Mammary epithelial cell (primary cell): ENCODE measurements around the gene PTPRT.

Experiments
- EZH2 ChIP-seq: IDR thresholded peaks from 2 replicates; pipeline ENCODE4 v1.6.1; 2012; ENCODE audit warnings: low read length, inconsistent platforms, borderline replicate concordance
- TF ChIP-seq, protein P1 (sequence below), 2 donors: IDR thresholded peaks in 1 of 2; conservative IDR thresholded peaks in 1 of 2; 2 replicates each; pipeline ENCODE4 v1.5.1; 2011 to 2012; ENCODE audit warnings: inconsistent platforms in 2 of 2, low read length in 2 of 2, mild to moderate bottlenecking in 2 of 2, control low read depth in 1 of 2, low read depth in 1 of 2; ENCODE audit not compliant: insufficient read depth in 1 of 2; ENCODE audit errors: extremely low read depth in 1 of 2

DNA sequence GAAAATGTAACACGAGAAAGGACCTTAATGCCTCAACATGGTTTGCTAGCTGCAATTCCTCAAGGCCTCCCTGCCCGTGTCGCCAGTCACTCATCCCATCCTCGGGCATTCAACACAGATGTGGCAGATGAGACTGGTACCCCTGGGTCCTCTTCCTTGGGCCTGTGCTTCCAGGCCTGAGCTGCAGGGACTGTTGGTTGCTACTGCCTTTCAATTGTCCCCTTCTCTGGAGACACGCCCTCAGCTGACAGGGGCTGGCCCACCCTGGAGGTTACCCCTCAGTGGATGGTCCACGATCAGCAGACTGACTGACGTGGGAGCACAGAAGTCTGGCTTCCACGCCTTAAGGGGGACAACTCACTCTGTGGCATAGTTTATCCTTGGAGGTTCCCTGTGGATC is 1076.5 kb downstream of the PTPRT start:
- TF ChIP-seq, protein P1, sequence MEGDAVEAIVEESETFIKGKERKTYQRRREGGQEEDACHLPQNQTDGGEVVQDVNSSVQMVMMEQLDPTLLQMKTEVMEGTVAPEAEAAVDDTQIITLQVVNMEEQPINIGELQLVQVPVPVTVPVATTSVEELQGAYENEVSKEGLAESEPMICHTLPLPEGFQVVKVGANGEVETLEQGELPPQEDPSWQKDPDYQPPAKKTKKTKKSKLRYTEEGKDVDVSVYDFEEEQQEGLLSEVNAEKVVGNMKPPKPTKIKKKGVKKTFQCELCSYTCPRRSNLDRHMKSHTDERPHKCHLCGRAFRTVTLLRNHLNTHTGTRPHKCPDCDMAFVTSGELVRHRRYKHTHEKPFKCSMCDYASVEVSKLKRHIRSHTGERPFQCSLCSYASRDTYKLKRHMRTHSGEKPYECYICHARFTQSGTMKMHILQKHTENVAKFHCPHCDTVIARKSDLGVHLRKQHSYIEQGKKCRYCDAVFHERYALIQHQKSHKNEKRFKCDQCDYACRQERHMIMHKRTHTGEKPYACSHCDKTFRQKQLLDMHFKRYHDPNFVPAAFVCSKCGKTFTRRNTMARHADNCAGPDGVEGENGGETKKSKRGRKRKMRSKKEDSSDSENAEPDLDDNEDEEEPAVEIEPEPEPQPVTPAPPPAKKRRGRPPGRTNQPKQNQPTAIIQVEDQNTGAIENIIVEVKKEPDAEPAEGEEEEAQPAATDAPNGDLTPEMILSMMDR (conservative IDR thresholded peaks at IDR 0.05 in 1 of 2, IDR thresholded peaks at IDR 0.05 in 1 of 2; ENCODE audit: extremely low read depth in 1 of 2, insufficient read depth in 1 of 2, low read depth in 1 of 2, low read length in 2 of 2) = no peak
- no peak for TF ChIP-seq EZH2
